ENCODE results near the gene SMG1.

SMG1 gene

DNA sequence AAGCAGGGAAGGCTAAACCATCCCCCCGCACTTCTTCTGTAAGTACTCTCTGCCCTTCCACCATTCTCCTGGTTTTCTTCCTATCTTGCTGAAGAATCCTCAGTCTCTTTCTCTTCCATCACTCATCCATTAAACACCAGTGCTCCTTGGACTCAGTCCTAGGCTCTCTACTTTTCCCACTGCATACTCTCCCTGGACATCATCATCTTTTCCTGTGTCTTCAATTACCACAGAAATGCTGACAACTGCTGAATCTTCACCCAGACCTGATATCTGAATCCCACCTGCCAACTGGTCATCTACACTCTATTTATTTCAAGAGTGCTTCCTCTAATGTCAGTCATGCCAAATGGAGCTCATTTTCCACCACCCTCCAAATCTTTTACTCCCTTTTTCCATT lies 71.0 kb downstream of the SMG1 start:
- in situ Hi-C loops (cut with MboI; ENCODE audit: low sequenced_read_pairs) = no loop called here

GRCh38 chr16:18853694-18854093 lies 72.5 kb downstream of the SMG1 start:
- in situ Hi-C loops (cut with MboI; ENCODE audit: low sequenced_read_pairs) = no loop called here

DNA sequence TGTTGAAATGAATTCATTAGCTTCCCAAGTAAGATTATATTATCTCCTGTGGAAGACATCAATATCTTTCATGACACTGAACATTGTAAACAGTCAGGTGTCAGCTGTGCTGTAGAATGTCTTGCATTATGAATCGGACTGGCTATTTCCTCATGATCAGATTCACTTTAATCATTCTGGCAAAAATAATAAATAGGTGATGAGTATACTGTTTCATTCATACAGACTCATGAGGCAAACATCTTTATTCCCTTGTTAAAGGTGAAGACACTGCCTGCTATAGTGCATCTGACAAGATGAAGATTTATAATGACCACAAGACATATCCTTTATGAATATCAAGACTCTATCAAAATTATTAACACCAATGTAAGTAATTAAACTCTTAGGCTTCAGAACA lies 73.6 kb downstream of the SMG1 start:
- in situ Hi-C loops (cut with MboI; ENCODE audit: low sequenced_read_pairs) = no loop called here

DNA sequence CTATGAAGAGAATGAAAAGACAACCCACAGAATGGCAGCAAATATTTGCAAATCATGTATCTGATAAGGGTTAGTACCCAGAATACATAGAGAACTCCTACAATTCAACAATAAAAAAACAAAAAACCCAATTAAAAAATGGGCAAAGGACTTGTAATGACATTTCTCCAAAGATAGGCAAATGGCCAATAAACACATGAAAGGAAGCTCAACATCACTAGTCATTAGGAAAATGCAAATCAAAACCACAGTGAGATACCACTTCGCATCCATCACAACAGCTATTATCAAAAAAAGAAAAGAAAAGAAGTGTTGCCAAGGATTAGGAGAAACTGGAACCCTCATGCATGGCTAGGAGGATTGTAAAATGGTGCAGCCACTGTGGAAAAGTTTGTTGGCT lies 79.8 kb downstream of the SMG1 start:
- in situ Hi-C loops (cut with MboI; ENCODE audit: low sequenced_read_pairs) = no loop called here

- in situ Hi-C loops (cut with MboI; ENCODE audit: low sequenced_read_pairs) = no loop called here
Observed at GRCh38 chr16:18842565-18842964, 83.6 kb downstream of the SMG1 start.

- in situ Hi-C loops (cut with MboI; ENCODE audit: low sequenced_read_pairs) = no loop called here
Observed at GRCh38 chr16:18841833-18842525, 84.2 kb downstream of the SMG1 start.

DNA sequence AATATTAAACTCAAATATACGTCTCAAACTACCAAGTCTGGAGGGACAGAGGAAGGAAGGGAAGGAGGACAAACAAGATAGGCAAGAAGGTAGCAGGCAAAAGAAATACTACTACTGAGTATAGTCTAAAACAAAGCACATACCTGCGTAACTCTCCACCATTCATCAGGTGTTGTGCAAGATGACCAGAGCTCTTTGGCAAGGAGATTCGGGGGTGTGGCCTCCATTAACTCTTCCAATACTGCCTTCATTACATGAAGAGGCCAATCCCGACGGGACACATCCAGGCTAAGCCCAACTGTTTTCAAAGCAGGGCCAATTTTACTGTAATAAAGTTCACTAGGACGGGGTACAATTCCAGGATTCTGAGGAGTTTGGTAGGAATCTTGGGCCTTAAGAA lies 86.7 kb downstream of the SMG1 start:
- in situ Hi-C loops (cut with MboI; ENCODE audit: low sequenced_read_pairs) = no loop called here

GRCh38 chr16:18836702-18837101 lies 89.5 kb downstream of the SMG1 start:
- in situ Hi-C loops (cut with MboI; ENCODE audit: low sequenced_read_pairs) = no loop called here

- in situ Hi-C loops (cut with MboI; ENCODE audit: low sequenced_read_pairs) = no loop called here
Observed at GRCh38 chr16:18834864-18835263, 91.3 kb downstream of the SMG1 start.

DNA sequence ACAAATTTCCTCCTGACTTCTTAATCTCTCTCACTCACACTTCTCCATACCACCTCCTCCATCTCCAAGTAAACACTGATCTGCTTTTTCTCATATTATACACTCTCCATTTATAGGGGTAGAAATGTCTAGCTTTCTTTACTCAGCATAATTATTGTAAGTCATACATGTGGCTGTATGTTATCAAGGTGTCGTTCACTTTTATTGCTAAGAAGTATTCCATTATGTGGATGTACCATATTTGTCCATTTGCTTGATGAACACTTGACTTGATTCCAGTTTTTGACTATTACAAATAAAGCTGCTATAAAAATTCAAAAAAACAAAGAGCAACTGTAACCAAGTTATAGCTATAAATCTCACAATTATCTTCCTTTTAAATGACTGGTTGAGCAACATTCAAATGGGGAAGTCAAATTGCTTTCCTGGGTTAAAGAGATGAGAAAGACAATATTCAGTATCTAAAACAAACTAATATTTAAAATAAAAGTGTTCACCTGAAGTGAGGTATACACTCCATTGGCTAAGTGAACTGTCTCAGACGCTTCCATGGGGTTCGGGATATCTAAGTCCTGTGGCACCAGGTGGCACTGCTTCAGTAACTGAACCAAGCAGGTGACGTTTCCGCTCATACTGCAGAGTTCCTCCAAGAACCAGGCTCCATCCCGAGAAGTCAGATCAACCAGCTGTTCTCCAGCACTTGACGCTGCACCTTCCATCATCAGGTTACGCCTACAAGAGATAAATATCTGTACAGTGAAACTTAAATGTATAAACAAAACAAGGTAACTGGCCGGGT lies 92.3 kb downstream of the SMG1 start:
- in situ Hi-C loops (cut with MboI; ENCODE audit: low sequenced_read_pairs) = no loop called here

GRCh38 chr16:18832613-18833012 lies 93.6 kb downstream of the SMG1 start:
- in situ Hi-C loops (cut with MboI; ENCODE audit: low sequenced_read_pairs) = no loop called here

DNA sequence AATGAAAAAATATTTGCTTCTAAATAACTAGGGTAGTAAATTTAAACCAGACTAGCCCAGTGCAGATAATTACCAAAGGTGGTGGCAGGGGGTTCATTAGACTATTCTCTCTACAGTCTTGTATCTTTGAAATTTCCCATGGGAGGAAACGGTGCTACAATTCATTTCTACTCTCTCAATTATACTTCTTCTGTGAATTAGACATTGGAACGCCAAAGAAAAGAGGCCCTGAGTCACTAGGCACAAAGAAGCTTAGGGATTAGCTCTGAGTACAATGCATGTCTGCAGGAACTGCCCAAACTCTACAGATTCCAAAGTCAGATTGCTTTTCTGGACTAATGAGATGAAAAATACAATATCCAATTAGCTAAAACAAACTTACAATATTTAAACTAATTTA lies 94.2 kb downstream of the SMG1 start:
- in situ Hi-C loops (cut with MboI; ENCODE audit: low sequenced_read_pairs) = no loop called here

- in situ Hi-C loops (cut with MboI; ENCODE audit: low sequenced_read_pairs) = no loop called here
Observed at GRCh38 chr16:18829251-18829650, 97.0 kb downstream of the SMG1 start.

GRCh38 chr16:18827890-18828289 lies 98.3 kb downstream of the SMG1 start:
- in situ Hi-C loops (cut with MboI; ENCODE audit: low sequenced_read_pairs) = no loop called here

DNA sequence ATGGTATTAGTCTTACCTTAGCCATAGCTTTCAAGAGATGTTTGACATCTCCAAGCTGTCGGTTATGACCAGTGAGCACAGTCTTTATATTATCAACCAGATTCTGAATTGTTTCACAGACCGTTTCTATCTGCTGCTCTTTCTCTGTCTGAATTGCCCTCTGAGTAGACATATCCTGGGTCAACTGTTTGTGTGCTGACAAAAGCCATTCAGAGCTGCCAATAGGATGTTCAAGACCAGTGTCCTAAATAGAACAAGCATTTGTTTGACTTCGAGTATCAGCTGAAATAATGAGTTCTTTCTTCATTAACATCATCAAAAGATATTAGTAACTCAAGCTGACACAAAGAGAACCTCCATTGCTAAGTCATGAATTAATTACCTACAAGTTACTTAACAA lies 109.9 kb downstream of the SMG1 start:
- in situ Hi-C loops (cut with MboI; ENCODE audit: low sequenced_read_pairs) = no loop called here

GRCh38 chr16:18811925-18812324 lies 114.3 kb downstream of the SMG1 start:
- in situ Hi-C loops (cut with MboI; ENCODE audit: low sequenced_read_pairs) = no loop called here

- in situ Hi-C loops (cut with MboI; ENCODE audit: low sequenced_read_pairs) = no loop called here
Observed at GRCh38 chr16:18809165-18809564, 117.0 kb downstream of the SMG1 start.

- in situ Hi-C loops (cut with MboI; ENCODE audit: low sequenced_read_pairs) = no loop called here
Observed at GRCh38 chr16:18805257-18805773, 120.9 kb downstream of the SMG1 start.

DNA sequence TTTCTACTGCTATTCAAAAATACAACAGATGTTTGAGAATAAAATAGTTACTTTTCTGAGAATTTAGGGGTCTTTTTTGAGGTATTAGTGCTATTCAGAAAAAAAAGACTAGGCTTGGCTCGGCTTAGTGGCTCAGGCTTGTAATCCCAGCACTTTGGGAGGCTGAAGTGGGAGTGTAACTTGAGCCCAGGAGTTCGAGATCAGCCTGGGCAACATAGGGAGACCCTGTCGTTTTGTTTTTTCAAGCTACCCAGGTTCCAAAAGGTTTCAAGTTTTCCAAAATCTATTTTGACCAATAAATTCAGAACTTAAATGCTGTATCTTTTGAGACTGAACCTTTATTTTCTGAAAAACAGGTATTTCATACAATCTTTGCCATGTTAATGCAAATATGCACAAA lies 121.7 kb downstream of the SMG1 start:
- in situ Hi-C loops (cut with MboI; ENCODE audit: low sequenced_read_pairs) = no loop called here

DNA sequence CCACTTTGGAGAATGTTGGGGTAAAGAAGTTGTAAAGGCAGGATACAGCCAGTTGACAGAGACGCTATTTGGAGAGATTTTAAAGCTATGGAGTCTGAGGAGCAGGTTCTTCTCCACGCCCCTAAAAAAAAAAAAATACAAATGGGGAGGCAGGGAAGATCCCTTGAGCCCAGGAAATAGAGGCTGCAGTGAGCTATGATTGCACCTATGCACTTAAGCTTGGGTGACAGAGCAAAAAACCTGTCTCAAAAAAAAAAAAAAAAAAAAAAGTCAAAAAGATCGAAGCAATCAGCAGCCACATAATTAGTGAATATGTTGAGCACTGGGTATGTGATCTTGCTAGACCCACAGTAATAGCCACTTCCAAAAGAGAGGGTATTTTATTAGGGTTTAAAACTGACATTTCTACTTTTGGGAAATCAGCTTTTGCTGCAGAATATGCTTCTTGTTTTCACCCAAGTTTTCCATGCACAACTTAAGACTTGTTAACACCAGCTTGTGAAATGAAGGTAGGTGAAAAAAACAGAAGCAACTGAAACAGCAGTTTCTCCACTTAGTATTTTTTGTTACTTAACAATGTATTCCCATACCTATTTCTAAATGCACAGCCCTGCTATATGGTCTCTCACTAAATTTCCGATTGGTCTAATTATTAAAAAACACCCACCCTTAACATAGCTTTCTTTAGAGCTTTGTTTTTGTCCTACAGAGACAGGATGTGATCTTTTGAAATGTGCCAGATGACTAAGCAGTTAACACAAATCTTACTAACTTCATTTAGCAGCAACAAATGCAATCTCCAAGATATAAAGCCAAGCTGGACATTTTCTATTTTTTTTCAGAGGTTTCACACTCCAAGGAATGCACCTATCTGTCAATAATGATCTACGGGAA lies 122.4 kb downstream of the SMG1 start:
- in situ Hi-C loops (cut with MboI; ENCODE audit: low sequenced_read_pairs) = no loop called here

GRCh38 chr16:18802767-18803343 lies 123.4 kb downstream of the SMG1 start:
- in situ Hi-C loops (cut with MboI; ENCODE audit: low sequenced_read_pairs) = no loop called here

All from hTERT RPE-1 (cell line).